HG03103 (cell line): ENCODE measurements around the gene FGG.
A peak's percentile ranks its signal among the peaks of the same experiment; 100 is the strongest.

Source experiments
- ATAC-seq: cut with Tn5 transposase; IDR thresholded peaks from one replicate; pipeline ENCODE4 v1.9.1; 2021; ENCODE audit warnings: low read depth; ENCODE audit not compliant: unreplicated experiment

Gene FGG

GRCh38 chr4:154559494-154560418, 52.7 kb downstream of the FGG start:
- ATAC-seq, result peak; percentile 68

DNA sequence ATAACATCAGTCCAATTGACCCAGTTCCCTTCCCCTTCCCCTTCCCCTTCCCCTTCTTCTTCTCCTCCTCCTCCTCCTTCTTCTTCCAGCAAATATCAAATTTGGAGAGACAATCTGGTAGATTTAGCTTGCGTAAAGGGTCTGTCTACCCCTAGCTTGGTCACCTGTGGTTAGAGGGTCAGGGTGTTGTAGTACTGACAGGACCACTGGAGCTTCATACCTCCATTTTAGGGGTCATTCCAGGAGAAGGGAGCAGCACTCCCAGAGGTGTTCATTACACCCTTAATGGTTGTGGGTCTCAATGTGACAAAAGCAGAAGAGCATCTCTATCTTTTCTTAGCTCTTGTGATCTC, 53.3 kb downstream of the FGG start:
- peak; percentile 18 for ATAC-seq
